GM23338 (cell line): ENCODE data around the gene SLC35F4.

Experiments used
- EZH2 ChIP-seq: fragments of 200-600 bp; sonication (generic); IDR thresholded peaks from one replicate; pipeline ENCODE4 v1.8.0; 2017; ENCODE audit warnings: antibody characterized with exemption, mild to moderate bottlenecking, low read depth; ENCODE audit not compliant: unreplicated experiment
- POLR2AphosphoS5 ChIP-seq: IDR thresholded peaks from 2 replicates; pipeline ENCODE4 v1.6.1; 2016; ENCODE audit warnings: antibody characterized with exemption, low read depth
- TF ChIP-seq, protein P1 (sequence below), 2 experiments: fragments of 200-600 bp in 1 of 2; sonication (generic) in 1 of 2; conservative IDR thresholded peaks; 2 replicates each; pipeline versions ENCODE4 v1.5.1 to v1.6.1; 2016 to 2017; ENCODE audit warnings: antibody characterized with exemption in 2 of 2, low read depth in 2 of 2, mild to moderate bottlenecking in 2 of 2, moderate library complexity in 1 of 2

GRCh38 chr14:57754527-57754926 lies 111.4 kb downstream of the SLC35F4 start:
- TF ChIP-seq, protein P1, sequence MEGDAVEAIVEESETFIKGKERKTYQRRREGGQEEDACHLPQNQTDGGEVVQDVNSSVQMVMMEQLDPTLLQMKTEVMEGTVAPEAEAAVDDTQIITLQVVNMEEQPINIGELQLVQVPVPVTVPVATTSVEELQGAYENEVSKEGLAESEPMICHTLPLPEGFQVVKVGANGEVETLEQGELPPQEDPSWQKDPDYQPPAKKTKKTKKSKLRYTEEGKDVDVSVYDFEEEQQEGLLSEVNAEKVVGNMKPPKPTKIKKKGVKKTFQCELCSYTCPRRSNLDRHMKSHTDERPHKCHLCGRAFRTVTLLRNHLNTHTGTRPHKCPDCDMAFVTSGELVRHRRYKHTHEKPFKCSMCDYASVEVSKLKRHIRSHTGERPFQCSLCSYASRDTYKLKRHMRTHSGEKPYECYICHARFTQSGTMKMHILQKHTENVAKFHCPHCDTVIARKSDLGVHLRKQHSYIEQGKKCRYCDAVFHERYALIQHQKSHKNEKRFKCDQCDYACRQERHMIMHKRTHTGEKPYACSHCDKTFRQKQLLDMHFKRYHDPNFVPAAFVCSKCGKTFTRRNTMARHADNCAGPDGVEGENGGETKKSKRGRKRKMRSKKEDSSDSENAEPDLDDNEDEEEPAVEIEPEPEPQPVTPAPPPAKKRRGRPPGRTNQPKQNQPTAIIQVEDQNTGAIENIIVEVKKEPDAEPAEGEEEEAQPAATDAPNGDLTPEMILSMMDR (conservative IDR thresholded peaks at IDR 0.05; ENCODE audit: low read depth in 2 of 2): no peak
- TF ChIP-seq POLR2AphosphoS5 (no peak), EZH2 (no peak)
